IPS-15b (cell line): ENCODE results near the gene ZNF185.

ENCODE experiments used
- H3K27me3 ChIP-seq: one replicate; pipeline ENCODE4 v1.6.1; 2013; ENCODE audit warnings: low read length; ENCODE audit not compliant: control insufficient read depth, insufficient read depth
- H3K36me3 ChIP-seq: one replicate; pipeline ENCODE4 v1.6.1; 2013; ENCODE audit warnings: low read length; ENCODE audit not compliant: control insufficient read depth, insufficient read depth
- H3K4me1 ChIP-seq: one replicate; pipeline ENCODE4 v1.6.1; 2013; ENCODE audit warnings: mild to moderate bottlenecking, low read length; ENCODE audit not compliant: control insufficient read depth, insufficient read depth
- H3K4me3 ChIP-seq: one replicate; pipeline ENCODE4 v1.5.1; 2013; ENCODE audit warnings: low read depth, low read length
- H3K9ac ChIP-seq: one replicate; pipeline ENCODE4 v1.6.1; 2013; ENCODE audit warnings: low read depth, mild to moderate bottlenecking, low read length
- H3K9me3 ChIP-seq: one replicate; pipeline ENCODE4 v1.6.1; 2013; ENCODE audit warnings: mild to moderate bottlenecking, low read length; ENCODE audit not compliant: control insufficient read depth, insufficient read depth

The ZNF185 gene

DNA sequence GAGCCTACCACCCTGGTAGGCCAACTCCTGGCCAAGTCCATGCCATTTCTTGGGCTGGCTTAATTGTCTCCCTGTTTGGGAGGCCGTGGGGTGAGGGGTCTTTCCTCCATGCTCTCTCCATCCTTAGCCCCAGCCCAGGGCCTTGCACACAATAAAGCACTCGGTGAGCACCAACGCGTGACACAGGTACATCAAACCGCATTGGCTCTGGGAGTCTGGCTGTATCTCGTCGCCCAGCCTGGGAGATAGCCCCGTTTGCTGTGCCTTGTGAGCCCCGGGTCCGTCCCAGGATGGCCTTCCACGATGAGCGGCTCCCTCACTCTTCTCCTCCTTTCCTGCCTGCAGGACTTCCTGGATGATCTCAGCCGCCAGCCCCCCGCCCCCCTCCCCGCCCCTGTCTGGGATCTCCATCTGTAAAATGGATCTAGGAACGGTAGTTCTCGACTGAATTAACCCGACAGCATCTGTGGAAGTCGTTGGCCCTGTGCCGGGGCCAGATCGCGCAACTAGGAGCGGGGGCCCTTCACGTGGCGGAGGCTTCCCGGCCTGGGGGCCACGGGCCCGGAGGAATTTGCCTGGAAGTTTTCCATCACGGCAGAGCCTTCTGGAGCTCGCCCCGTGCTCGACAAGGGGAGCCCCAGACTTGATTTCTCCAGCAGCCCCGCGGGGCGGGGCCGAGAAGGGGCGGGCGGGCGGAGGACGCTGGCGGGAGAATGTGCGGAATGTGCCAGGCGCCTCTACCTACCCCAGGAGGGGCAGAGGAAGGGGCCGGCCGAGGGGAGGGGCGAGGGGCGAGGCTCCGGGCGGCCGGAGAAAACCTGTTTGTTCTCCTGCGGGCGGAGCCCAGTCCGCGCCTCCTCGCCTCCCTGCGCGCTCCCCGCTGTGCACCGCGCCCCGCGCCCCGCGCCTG lies at the start of gene ZNF185:
Gene ZNF185 (plus strand): TSS at position 846 of the 910 bp plus-strand sequence. CDS start 16,423 bp downstream, outside the sequence.
- Histone ChIP-seq H3K4me1 (no peaks in the 10 kb centered on the region), H3K4me3 (peak within 1 kb of the TSS; percentile 37)

DNA sequence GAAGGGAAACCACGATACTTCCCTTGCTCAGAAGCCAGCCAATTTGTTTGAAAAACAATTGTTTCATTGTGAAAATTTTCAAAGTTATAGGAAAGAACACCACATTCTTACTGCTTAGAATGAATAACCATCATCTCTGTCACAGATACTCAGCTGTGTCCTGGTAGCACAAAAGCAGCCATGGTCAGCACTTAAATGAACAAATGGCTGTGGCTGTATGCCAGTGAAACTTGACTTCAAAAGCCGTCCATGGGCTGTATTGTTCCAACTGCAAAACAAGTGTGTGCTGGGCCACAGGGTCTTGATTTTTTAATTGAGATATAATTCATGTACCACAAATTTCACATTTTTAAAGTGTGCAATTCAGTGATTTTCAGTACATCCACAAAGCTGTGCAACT lies 47.4 kb upstream of the ZNF185 start:
- H3K9ac ChIP-seq, result no peak overlapping the region
- H3K27me3 ChIP-seq, result no peaks in the 10 kb centered on the region
- peaks cover 11% of the 10 kb centered on the region for H3K36me3 ChIP-seq
- H3K4me3 ChIP-seq, result no peak overlapping the region
- H3K9me3 ChIP-seq, result peaks cover 5% of the 10 kb centered on the region
- H3K4me1 ChIP-seq, result no peaks in the 10 kb centered on the region

More for the DNA sequence above, at the start of gene ZNF185:
- H3K36me3 ChIP-seq, result no peaks in the 10 kb centered on the region
- H3K9ac ChIP-seq, result no peak within 1 kb of the TSS
- H3K9me3 ChIP-seq, result no peaks in the 10 kb centered on the region
- no peaks in the 10 kb centered on the region for H3K27me3 ChIP-seq

DNA sequence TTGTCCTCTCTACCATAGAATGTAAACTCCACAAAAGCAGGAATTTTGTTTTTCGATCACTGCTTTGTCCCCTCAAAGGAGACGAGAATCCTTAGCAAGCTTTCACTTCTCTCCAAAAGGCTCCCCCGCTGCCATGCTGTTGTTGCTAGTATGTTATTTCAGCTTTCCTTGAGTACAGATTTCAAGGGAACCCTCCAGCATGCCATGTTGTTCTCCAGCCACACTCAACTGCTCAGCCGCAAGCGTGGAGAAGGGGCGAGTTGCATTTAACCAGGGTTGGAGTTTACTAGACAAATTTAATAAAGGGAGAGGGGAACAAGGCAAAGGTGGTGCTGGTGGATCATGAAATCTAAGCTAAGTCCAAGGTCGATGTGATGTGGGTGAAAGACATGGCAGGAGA lies 43.9 kb upstream of the ZNF185 start:
- Histone ChIP-seq H3K36me3 (peaks cover 10% of the 10 kb centered on the region), H3K4me3 (no peak overlapping the region), H3K9me3 (no peaks in the 10 kb centered on the region), H3K27me3 (no peaks in the 10 kb centered on the region), H3K4me1 (no peaks in the 10 kb centered on the region), H3K9ac (no peak overlapping the region)

DNA sequence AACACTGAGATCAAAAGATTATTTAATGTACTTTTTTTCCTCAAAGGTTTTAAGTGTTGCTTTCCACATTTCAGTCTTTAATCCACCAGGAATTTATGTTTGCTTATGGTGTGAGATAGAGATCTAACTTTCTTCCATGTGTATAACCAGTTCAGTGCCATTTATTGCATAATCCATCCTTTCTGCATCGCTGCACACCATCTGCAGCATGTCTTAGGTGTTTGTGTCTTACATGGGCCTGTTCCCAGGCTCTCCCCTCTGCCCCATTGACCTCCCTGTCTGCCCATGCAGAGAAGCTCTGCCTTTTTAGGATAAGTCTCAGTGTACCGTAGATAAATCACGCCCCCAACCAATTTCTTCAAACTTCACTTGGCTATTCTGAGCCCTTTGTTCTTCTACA lies 36.8 kb upstream of the ZNF185 start:
- peaks cover 3% of the 10 kb centered on the region for H3K9me3 ChIP-seq

DNA sequence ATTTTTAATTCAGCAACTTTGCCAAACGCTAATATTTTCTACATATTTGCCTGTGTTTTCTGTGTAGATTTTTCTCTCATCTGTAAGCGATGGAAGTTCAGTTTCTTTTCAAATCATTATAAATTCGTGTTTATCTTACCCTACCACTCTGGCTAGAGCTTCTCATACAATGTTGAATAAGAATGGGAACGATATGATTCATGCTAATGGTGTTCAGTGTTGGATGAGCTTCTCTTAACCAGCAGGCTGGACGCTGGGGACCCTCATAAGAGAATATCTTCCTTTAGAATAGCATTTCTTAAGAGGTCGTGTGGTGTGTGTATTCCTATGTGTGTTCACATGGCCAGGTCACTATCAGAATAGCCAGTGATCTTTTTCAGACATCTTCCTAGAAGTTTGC lies 36.0 kb upstream of the ZNF185 start:
- Histone ChIP-seq H3K36me3 (peaks cover 22% of the 10 kb centered on the region), H3K9ac (no peak overlapping the region), H3K4me3 (no peak overlapping the region), H3K4me1 (no peaks in the 10 kb centered on the region), H3K9me3 (peaks cover 3% of the 10 kb centered on the region), H3K27me3 (no peaks in the 10 kb centered on the region)

More for the DNA sequence above, 36.8 kb upstream of the ZNF185 start:
- no peaks in the 10 kb centered on the region for H3K27me3 ChIP-seq
- no peak overlapping the region for H3K4me3 ChIP-seq
- no peaks in the 10 kb centered on the region for H3K4me1 ChIP-seq
- H3K9ac ChIP-seq, result no peak overlapping the region
- H3K36me3 ChIP-seq, result peaks cover 22% of the 10 kb centered on the region

DNA sequence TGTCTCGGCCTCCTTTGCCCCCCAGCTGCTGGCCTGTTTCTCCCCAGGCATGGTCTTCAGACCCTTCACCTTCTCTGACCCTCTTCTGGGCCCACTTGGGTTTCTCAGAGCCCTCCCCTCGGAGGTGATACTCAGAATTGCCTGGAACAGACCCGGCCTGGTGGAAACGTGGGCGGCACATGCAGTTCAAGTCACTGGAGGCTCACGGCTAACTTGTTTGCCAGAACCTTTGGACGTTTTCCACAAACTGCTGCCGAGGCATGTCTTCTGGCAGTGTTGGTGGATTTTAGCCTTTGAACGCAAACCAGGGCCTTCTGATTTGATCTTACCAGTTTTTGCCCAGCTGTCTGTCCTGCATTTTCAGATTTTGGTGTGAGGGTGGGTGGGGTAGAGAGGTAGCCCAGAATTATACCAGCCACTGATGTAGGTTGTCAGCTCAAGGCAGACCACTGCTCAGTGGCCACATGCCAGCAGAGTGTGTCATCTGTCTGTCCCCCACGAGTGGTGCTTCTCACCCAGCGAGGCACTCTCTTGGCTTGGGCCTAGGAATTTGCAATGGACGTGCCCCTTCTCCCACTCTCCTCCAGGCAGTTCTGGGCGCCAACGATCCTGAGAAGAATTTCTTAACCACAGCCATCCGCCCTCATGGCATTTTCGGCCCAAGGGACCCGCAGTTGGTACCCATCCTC lies 32.5 kb upstream of the ZNF185 start:
- H3K9ac ChIP-seq, result no peak overlapping the region
- no peaks in the 10 kb centered on the region for H3K27me3 ChIP-seq
- no peaks in the 10 kb centered on the region for H3K4me1 ChIP-seq
- peaks cover 26% of the 10 kb centered on the region for H3K36me3 ChIP-seq
- H3K9me3 ChIP-seq, result peaks cover 3% of the 10 kb centered on the region
- no peak overlapping the region for H3K4me3 ChIP-seq

DNA sequence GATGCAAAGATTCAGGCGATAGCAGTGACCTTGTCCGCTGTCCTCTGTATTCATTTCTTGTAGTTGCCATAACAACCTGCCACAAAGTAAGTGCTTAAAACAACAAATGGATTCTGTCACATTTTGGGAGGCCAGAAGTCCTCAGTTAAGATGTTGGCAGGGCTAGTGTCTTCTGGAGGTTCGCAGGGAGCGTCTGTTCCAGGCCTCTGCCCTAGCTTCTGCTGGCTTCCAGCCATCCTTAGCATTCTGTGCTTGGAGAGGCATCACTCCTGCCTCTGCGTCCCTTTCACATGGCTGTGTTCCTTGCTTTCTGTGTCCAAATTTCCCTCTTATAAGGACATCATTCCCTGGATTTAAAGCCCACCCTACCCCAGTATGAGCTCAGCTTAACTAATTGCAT lies 31.5 kb upstream of the ZNF185 start:
- Histone ChIP-seq H3K36me3 (peaks cover 26% of the 10 kb centered on the region), H3K9me3 (peaks cover 3% of the 10 kb centered on the region), H3K4me1 (no peaks in the 10 kb centered on the region), H3K4me3 (no peak overlapping the region), H3K9ac (no peak overlapping the region), H3K27me3 (no peaks in the 10 kb centered on the region)

DNA sequence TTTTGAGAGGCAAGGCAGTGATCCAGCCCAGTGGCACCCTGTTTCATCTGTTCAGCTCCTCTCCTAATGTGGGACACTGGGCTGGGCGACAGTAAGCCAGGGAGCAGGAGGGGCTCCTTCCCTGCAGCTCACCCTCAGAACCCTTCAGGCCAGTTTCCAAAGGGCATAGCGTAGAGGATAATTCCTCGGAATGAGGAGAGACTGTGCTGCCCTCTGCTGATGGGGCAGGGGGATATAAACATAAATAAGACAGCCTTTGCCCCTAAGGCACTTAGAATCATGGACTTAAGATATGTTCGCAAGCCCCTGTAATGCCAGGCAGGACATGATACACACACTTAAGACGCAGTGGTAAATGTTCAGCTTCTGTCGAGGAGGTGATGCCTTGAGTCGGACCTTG lies 27.9 kb upstream of the ZNF185 start:
- Histone ChIP-seq H3K9ac (no peak overlapping the region), H3K9me3 (peaks cover 1% of the 10 kb centered on the region), H3K4me1 (no peaks in the 10 kb centered on the region), H3K36me3 (peaks cover 18% of the 10 kb centered on the region), H3K4me3 (no peak overlapping the region), H3K27me3 (no peaks in the 10 kb centered on the region)

DNA sequence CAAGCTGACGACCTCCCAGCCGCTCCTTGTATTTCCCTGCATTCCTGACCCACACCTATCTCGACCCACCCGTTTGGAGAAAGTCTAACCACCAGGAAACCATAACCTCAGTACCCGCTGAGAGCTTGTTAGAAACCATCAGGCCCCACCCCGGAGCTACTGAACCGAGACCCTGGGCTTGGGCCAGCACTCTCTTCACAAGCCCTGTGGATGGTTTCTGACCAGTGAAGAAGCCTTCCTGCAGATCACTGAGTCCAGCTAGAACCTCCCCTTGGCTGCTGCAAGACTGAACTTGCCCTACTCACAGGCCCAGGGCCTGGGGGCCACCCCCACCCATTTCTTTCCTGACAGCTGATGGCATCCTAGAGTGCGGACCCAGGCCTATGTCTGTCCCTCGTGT lies 26.6 kb upstream of the ZNF185 start:
- no peak overlapping the region for H3K9ac ChIP-seq
- H3K36me3 ChIP-seq, result peaks cover 11% of the 10 kb centered on the region
- no peaks in the 10 kb centered on the region for H3K27me3 ChIP-seq
- H3K9me3 ChIP-seq, result peaks cover 3% of the 10 kb centered on the region
- H3K4me3 ChIP-seq, result no peak overlapping the region
- no peaks in the 10 kb centered on the region for H3K4me1 ChIP-seq

DNA sequence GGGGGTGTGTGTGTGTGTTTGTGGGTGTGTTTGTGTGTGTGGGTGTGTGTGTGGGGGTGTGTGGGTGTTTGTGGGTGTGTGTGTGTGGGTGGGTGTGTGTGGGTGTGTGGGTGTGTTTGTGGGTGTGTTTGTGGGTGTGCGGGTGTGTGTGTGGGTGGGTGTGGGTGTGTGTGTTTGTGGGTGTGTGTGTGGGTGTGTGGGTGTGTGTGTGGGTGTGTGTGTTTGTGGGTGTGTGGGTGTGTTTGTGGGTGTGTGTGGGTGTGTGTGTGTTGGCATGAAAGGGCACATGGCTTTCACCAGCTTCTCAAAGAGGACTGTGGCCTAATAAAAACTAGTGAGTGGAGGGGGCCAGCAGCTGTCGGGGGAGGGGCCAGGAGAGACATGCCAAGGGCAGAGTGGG lies 25.3 kb upstream of the ZNF185 start:
- H3K4me1 ChIP-seq, result no peaks in the 10 kb centered on the region
- H3K9ac ChIP-seq, result no peak overlapping the region
- H3K9me3 ChIP-seq, result peaks cover 7% of the 10 kb centered on the region
- H3K36me3 ChIP-seq, result peaks cover 9% of the 10 kb centered on the region
- no peaks in the 10 kb centered on the region for H3K27me3 ChIP-seq
- H3K4me3 ChIP-seq, result no peak overlapping the region

DNA sequence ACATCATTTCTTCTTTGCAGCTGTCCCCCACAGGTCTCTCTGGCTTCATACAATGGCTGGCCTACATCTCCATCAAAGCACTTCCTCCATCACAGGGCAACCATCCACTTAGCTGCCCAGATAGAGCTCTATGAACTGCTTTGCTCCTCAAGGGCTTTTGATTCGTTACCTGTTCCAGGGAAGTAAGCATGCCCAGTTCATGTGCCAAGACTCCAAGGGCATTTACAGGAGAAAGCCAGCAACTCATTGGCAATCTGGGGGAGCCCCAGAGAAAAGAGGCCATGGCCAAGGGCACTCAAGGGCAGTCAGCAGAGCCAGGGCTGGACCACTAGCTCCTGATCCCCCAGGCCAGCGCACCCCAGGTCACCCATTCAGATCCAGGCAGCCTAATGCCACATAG lies 24.5 kb upstream of the ZNF185 start:
- no peaks in the 10 kb centered on the region for H3K27me3 ChIP-seq
- H3K4me1 ChIP-seq, result no peaks in the 10 kb centered on the region
- peaks cover 7% of the 10 kb centered on the region for H3K36me3 ChIP-seq
- H3K4me3 ChIP-seq, result no peak overlapping the region
- peaks cover 8% of the 10 kb centered on the region for H3K9me3 ChIP-seq
- no peak overlapping the region for H3K9ac ChIP-seq
